Heart left ventricle (tissue), 13 donors: Measurements from ENCODE around the gene EPN2.

Experiments
- POLR2A ChIP-seq, 2 donors: fragments of 450-650 bp; IDR thresholded peaks; one replicate each; pipeline ENCODE4 v1.6.1; 2017; ENCODE audit warnings: antibody characterized with exemption in 2 of 2, mild to moderate bottlenecking in 2 of 2, moderate library complexity in 2 of 2
- TF ChIP-seq, protein P1 (sequence below), 12 donors: fragments of 200-600 bp; sonication (generic) in 4 of 12; IDR thresholded peaks; one replicate each; pipeline versions ENCODE4 v1.5.0 to v1.8.0; 2018 to 2022; ENCODE audit warnings: antibody characterized with exemption in 12 of 12, mild to moderate bottlenecking in 5 of 12
- donor health status: ischemic (EF 13 %, LVEDD 7.1; RV severe dilation, severe dysfunction).
- donor health status: DM: no; HTN: yes; CAD: no.
- donor health status: DM: no; HTN: no; CAD: no.
- donor health status: ischemic (EF 25% LVEDD 6.9; RV normal size, moderate dysfunction).
- donor health status: ischemic (EF 25% LVEDD 5.7; RV mildly dilated, moderate dysfunction).
- donor health status: ischemic (EF 35%, LVEDD 5.7; RV mildly dilated, moderate dysfunction).
- donor health status: nonischemic (EF 11% LVEDD 7.7; RV severe dilation, severe dysfunction).
- donor health status: DM: yes; HTN: yes; CAD: no.
- donor health status: PGD.
- donor health status: ischemic (EF 29% LVEDD 5.4; RV normal size, mild dysfunction).
- donor health status: nonischemic (EF 23%, LVEDD 6.1; RV moderate dilation, normal function).

DNA sequence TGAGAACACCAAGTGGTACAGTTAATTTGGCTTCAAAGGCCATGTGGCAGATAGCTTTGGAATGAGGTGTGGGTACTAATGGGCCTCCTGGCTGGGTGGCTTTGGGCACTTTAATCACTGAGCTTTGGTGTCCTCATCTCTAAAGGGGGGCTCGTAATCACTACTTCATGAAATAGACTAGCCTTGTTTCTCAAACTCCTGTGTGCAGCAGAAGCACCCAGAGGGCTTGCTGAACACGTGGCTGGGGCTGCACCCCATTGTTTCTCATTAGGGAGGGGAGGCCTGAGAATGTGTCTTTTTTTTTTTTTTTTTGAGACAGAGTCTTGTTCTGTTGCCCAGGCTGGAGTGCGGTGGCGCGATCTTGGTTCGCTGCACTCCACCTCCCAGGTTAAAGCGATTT lies 5.8 kb downstream of the EPN2 start:
- TF ChIP-seq POLR2A (IDR thresholded peaks at IDR 0.05), result no peak
- TF ChIP-seq, protein P1, sequence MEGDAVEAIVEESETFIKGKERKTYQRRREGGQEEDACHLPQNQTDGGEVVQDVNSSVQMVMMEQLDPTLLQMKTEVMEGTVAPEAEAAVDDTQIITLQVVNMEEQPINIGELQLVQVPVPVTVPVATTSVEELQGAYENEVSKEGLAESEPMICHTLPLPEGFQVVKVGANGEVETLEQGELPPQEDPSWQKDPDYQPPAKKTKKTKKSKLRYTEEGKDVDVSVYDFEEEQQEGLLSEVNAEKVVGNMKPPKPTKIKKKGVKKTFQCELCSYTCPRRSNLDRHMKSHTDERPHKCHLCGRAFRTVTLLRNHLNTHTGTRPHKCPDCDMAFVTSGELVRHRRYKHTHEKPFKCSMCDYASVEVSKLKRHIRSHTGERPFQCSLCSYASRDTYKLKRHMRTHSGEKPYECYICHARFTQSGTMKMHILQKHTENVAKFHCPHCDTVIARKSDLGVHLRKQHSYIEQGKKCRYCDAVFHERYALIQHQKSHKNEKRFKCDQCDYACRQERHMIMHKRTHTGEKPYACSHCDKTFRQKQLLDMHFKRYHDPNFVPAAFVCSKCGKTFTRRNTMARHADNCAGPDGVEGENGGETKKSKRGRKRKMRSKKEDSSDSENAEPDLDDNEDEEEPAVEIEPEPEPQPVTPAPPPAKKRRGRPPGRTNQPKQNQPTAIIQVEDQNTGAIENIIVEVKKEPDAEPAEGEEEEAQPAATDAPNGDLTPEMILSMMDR (IDR thresholded peaks at IDR 0.05), result no peak
